ENCODE measurements around the gene RNASEL. TPM values are rescaled to one million over a fixed set of nuclear protein-coding genes. Genes with fewer than 3 reads are reported as not detected.

The RNASEL gene
- total and polyA plus RNA-seq, 2 of the 13 experiments (the other 11 are each of a cell fraction or from before 2014, with no cell fraction given), result 0.05 to 0.20 TPM

GRCh38 chr1:182589931-182590330, 875 bp upstream of the RNASEL start (continued):
- no peak for TF ChIP-seq CEBPG (CRISPR knock-in tag; IDR thresholded peaks at IDR 0.05)
- TF ChIP-seq MED8 (CRISPR knock-in tag; IDR thresholded peaks at IDR 0.05; ENCODE audit: insufficient replicate concordance), result no peak
- no peak for TF ChIP-seq PHF21A (CRISPR knock-in tag; IDR thresholded peaks at IDR 0.05)
- TF ChIP-seq ZNF224 (CRISPR knock-in tag; IDR thresholded peaks at IDR 0.05), result no peak
- TF ChIP-seq MAZ (IDR thresholded peaks at IDR 0.05; ENCODE audit: borderline replicate concordance, low read depth, low read length), result no peak
- TF ChIP-seq MAZ (CRISPR knock-in tag; IDR thresholded peaks at IDR 0.05; ENCODE audit: low read depth), result no peak

- intact Hi-C loops (cut with micrococcal nuclease; ENCODE audit: unreplicated experiment), result no loop called here
These were observed 464 bp upstream of the RNASEL start for GRCh38 chr1:182589520-182589919.

More at GRCh38 chr1:182589520-182589919, 464 bp upstream of the RNASEL start:
- BruUV-seq (replicated peaks), result no TSS peak
- TF ChIP-seq HDAC6 (IDR thresholded peaks at IDR 0.05; ENCODE audit: low read depth, low read length) (no peak), RFXAP (CRISPR knock-in tag; IDR thresholded peaks at IDR 0.05; ENCODE audit: borderline replicate concordance) (no peak), BATF2 (CRISPR knock-in tag; IDR thresholded peaks at IDR 0.05) (no peak), ZBTB10 (CRISPR knock-in tag; IDR thresholded peaks at IDR 0.05; ENCODE audit: borderline replicate concordance) (no peak), GLI4 (CRISPR knock-in tag; IDR thresholded peaks at IDR 0.05; ENCODE audit: borderline replicate concordance) (no peak), CBX2 (IDR thresholded peaks at IDR 0.05; ENCODE audit: low read depth, low read length) (no peak), CBX2 (CRISPR knock-in tag; IDR thresholded peaks at IDR 0.05; ENCODE audit: low read depth) (no peak), ONECUT2 (CRISPR knock-in tag; IDR thresholded peaks at IDR 0.05) (no peak), DR1 (CRISPR knock-in tag; IDR thresholded peaks at IDR 0.05) (no peak)
- Histone ChIP-seq H3K27ac (ENCODE audit: extremely low read length, insufficient read depth, low read length) (no peak overlapping the region), H3K36me3 (replicated peaks in 1 of 2; ENCODE audit: control insufficient read depth in 1 of 2, insufficient read depth in 2 of 2, low read length in 2 of 2) (no peaks in the 10 kb centered on the region), H3K9ac (ENCODE audit: insufficient read depth, low read depth, low read length) (no peak overlapping the region), H3K79me2 (ENCODE audit: insufficient read depth, low read length) (no peaks in the 10 kb centered on the region), H2AFZ (ENCODE audit: low read length) (no peak overlapping the region), H3K27me3 (ENCODE audit: control insufficient read depth in 1 of 2, insufficient read depth in 2 of 2, low read length in 2 of 2) (no peaks in the 10 kb centered on the region; a peak in 1 of 5 replicates), H4K20me1 (ENCODE audit: insufficient read depth, low read length) (no peaks in the 10 kb centered on the region), H3K4me3 (replicated peaks in 1 of 3; ENCODE audit: insufficient read depth in 1 of 3, low read depth in 2 of 3, low read length in 3 of 3) (0 out of 6 replicates have a peak overlapping the region, but pooled peaks of 1 of the 3 experiments have one; percentile 67), H3K4me1 (ENCODE audit: insufficient read depth, low read length) (peaks cover 9% of the 10 kb centered on the region), H3K9me3 (ENCODE audit: low read length) (no peaks in the 10 kb centered on the region), H3K4me2 (ENCODE audit: low read depth, low read length) (0 out of 2 replicates have a peak overlapping the region, but pooled peaks have one; percentile 73)
- FAIRE-seq (no peak), ATAC-seq (no peak; the same call in 2 of the 3 replicates), DNase-seq (ENCODE audit: low spot score) (no peak)
- POLR2A ChIA-PET, result no interaction called here
- in situ Hi-C loops (cut with HindIII; ENCODE audit: extremely low pct_ligation_motif_present, low pct_unique_long_range_greater_than_20kb), result no loop called here
- 100% methylated on average over 1 of the region's 3 CpGs for WGBS (ENCODE audit: low lambda C conversion rate)
- CTCF ChIA-PET (ENCODE audit: low intra/inter-chr PET ratio, low total read pairs), result no interaction called here
